GF-D8 (cell line): Measurements from ENCODE around the gene ULK4.
"Not testable (repeated sequence)": the region's sequence is repeated elsewhere in the genome, so short reads cannot be mapped to it uniquely, and the experiment has no call there.

Experiments
- DNase-seq: peaks from one replicate; lab custom pipeline; 2025; lab: John Stamatoyannopoulos, UW

Gene ULK4

GRCh38 chr3:41436983-41437382 lies 524.9 kb downstream of the ULK4 start:
- DNase-seq: no peak

- no peak for DNase-seq
Observed at GRCh38 chr3:41434781-41435180, 527.1 kb downstream of the ULK4 start.

- no peak for DNase-seq
Observed at GRCh38 chr3:41431386-41431785, 530.5 kb downstream of the ULK4 start.

GRCh38 chr3:41430886-41431285 lies 531.0 kb downstream of the ULK4 start:
- no peak for DNase-seq

- DNase-seq: no peak
Observed at GRCh38 chr3:41430391-41430790, 531.5 kb downstream of the ULK4 start.

GRCh38 chr3:41426485-41426884 lies 535.4 kb downstream of the ULK4 start:
- DNase-seq: no peak

- DNase-seq: no peak
Observed at GRCh38 chr3:41424543-41425300, 537.2 kb downstream of the ULK4 start.

GRCh38 chr3:41419809-41420208 lies 542.1 kb downstream of the ULK4 start:
- DNase-seq: peak; percentile 44

- DNase-seq: no peak
Observed at GRCh38 chr3:41418961-41419691, 542.8 kb downstream of the ULK4 start.

- DNase-seq: no peak
Observed at GRCh38 chr3:41417574-41417973, 544.3 kb downstream of the ULK4 start.

- no peak for DNase-seq
Observed at GRCh38 chr3:41411065-41411464, 550.8 kb downstream of the ULK4 start.

- DNase-seq: no peak
Observed at GRCh38 chr3:41405466-41405865, 556.4 kb downstream of the ULK4 start.

- no peak for DNase-seq
Observed at GRCh38 chr3:41404582-41404981, 557.3 kb downstream of the ULK4 start.

- no peak for DNase-seq
Observed at GRCh38 chr3:41394896-41395295, 567.0 kb downstream of the ULK4 start.

GRCh38 chr3:41370765-41371535 lies 591.0 kb downstream of the ULK4 start:
- DNase-seq: not testable (repeated sequence)

GRCh38 chr3:41370307-41370706 lies 591.6 kb downstream of the ULK4 start:
- DNase-seq: no peak

GRCh38 chr3:41369838-41370237 lies 592.1 kb downstream of the ULK4 start:
- no peak for DNase-seq

- DNase-seq: no peak
Observed at GRCh38 chr3:41365973-41366372, 595.9 kb downstream of the ULK4 start.

GRCh38 chr3:41364736-41365135 lies 597.2 kb downstream of the ULK4 start:
- DNase-seq: no peak

GRCh38 chr3:41363830-41364523 lies 597.9 kb downstream of the ULK4 start:
- DNase-seq: no peak

- DNase-seq: no peak
Observed at GRCh38 chr3:41362638-41363559, 599.0 kb downstream of the ULK4 start.
